Endothelial cell of umbilical vein (primary cell): ENCODE data around the gene UROC1. TPM values are rescaled to one million over a fixed set of nuclear protein-coding genes. Genes with fewer than 3 reads are reported as not detected.

Experiments used
- BruUV-seq: library from RNA; stranded (reverse); fragments of 400-500 nt; replicated peaks from 2 replicates; lab custom pipeline; 2021; lab: Mats Ljungman, UMichigan
- CTCF ChIA-PET: fragments of 300-600, 350-600 bp; sonication (Branson Sonifier 250); formaldehyde crosslinking; loops from one replicate; lab custom pipeline; 2021; ENCODE audit warnings: antibody characterized with exemption, inconsistent platforms; lab: Charles Lee
- POLR2A ChIA-PET: fragments of 300-600, 350-600 bp; sonication (Branson Sonifier 250); formaldehyde crosslinking; loops from one replicate; lab custom pipeline; 2021; ENCODE audit warnings: antibody characterized with exemption, inconsistent platforms; lab: Charles Lee
- DNase-seq: peaks from one replicate; pipeline ENCODE4 v3.0.0-alpha.2; 2011; ENCODE audit warnings: low read depth, low spot score
- FAIRE-seq: peaks from 2 replicates; lab custom pipeline; 2011; peaks lifted over from hg19 to GRCh38; lab: Jason Lieb, UNC
- H2AFZ ChIP-seq: 2 replicates; pipeline ENCODE4 v1.6.0; 2012; ENCODE audit warnings: low read depth, low read length, control low read depth, inconsistent platforms
- H3K27ac ChIP-seq: 2 replicates; pipeline ENCODE4 v1.5.1; 2011; ENCODE audit warnings: low read depth, mild to moderate bottlenecking, control low read depth, low read length, moderate library complexity; ENCODE audit not compliant: insufficient read depth
- H3K27me3 ChIP-seq, 2 experiments: 2 replicates each; pipeline versions ENCODE4 v1.6.0 to v1.6.1; 2011; ENCODE audit warnings: low read length in 2 of 2, mixed read lengths in 1 of 2; ENCODE audit not compliant: control insufficient read depth in 2 of 2, insufficient read depth in 2 of 2
- H3K36me3 ChIP-seq, 2 experiments: 2 replicates in 1 of 2; 3 replicates in 1 of 2; pipeline ENCODE4 v1.5.1; 2011; ENCODE audit warnings: low read length in 2 of 2, mild to moderate bottlenecking in 1 of 2, moderate library complexity in 1 of 2; ENCODE audit not compliant: control insufficient read depth in 2 of 2, insufficient read depth in 2 of 2; ENCODE audit errors: extremely low read depth in 1 of 2
- H3K4me1 ChIP-seq: 3 replicates; pipeline ENCODE4 v1.5.1; 2011; ENCODE audit warnings: mild to moderate bottlenecking, low read length; ENCODE audit not compliant: control insufficient read depth, insufficient read depth; ENCODE audit errors: extremely low read depth
- H3K4me2 ChIP-seq: 2 replicates; pipeline ENCODE4 v1.6.1; 2011; ENCODE audit warnings: low read length, control low read depth, mixed read lengths; ENCODE audit not compliant: insufficient read depth
- H3K4me3 ChIP-seq, 3 experiments: fragments of 200-600 bp in 1 of 3; sonication (generic), shearing (Covaris generic) in 1 of 3; replicated peaks in 1 of 3; 2 replicates each; pipeline ENCODE4 v1.5.1; 2011 to 2016; ENCODE audit warnings: control low read depth in 3 of 3, low read length in 3 of 3, mild to moderate bottlenecking in 2 of 3, inconsistent platforms in 1 of 3, low read depth in 1 of 3, moderate library complexity in 1 of 3; ENCODE audit not compliant: insufficient read depth in 1 of 3
- H3K79me2 ChIP-seq: 2 replicates; pipeline ENCODE4 v1.6.0; 2012; ENCODE audit warnings: low read length, inconsistent platforms; ENCODE audit not compliant: control insufficient read depth, insufficient read depth
- H3K9ac ChIP-seq: replicated peaks from 2 replicates; pipeline ENCODE3; 2011; ENCODE audit warnings: low read length, control low read depth; ENCODE audit not compliant: insufficient read depth; ENCODE audit errors: extremely low read depth
- H3K9me1 ChIP-seq: replicated peaks from 3 replicates; pipeline ENCODE4 v1.6.0; 2011; ENCODE audit warnings: mild to moderate bottlenecking, low read length; ENCODE audit not compliant: control insufficient read depth, insufficient read depth; ENCODE audit errors: extremely low read depth
- H3K9me3 ChIP-seq: replicated peaks from 2 replicates; pipeline ENCODE4 v1.5.1; 2012; ENCODE audit warnings: low read length, inconsistent platforms; ENCODE audit not compliant: control insufficient read depth, insufficient read depth
- H4K20me1 ChIP-seq: replicated peaks from 2 replicates; pipeline ENCODE3; 2011; ENCODE audit warnings: mild to moderate bottlenecking, low read length; ENCODE audit not compliant: control insufficient read depth, insufficient read depth; ENCODE audit errors: extremely low read depth
- EZH2 ChIP-seq: IDR thresholded peaks from 2 replicates; pipeline ENCODE4 v1.6.1; 2012; ENCODE audit warnings: borderline replicate concordance, low read depth, mild to moderate bottlenecking, moderate library complexity, low read length, inconsistent platforms; ENCODE audit not compliant: severe bottlenecking
- FOS ChIP-seq: IDR thresholded peaks from 2 replicates; pipeline ENCODE4 v1.6.1; 2011; ENCODE audit warnings: mild to moderate bottlenecking, low read length, moderate library complexity, borderline replicate concordance; ENCODE audit not compliant: insufficient read depth
- GATA2 ChIP-seq: IDR thresholded peaks from 2 replicates; pipeline ENCODE4 v1.7.0; 2011; ENCODE audit warnings: low read depth, mild to moderate bottlenecking, moderate library complexity, mixed read lengths, low read length; ENCODE audit not compliant: insufficient read length, insufficient read depth
- JUN ChIP-seq: IDR thresholded peaks from 2 replicates; pipeline ENCODE4 v1.6.1; 2011; ENCODE audit warnings: borderline replicate concordance, low read depth; ENCODE audit not compliant: insufficient read length, insufficient read depth
- MYC ChIP-seq: IDR thresholded peaks from one replicate; pipeline ENCODE4 v1.6.1; 2011; ENCODE audit warnings: mild to moderate bottlenecking, low read depth, low read length
- POLR2A ChIP-seq: IDR thresholded peaks from 2 replicates; pipeline ENCODE4 v1.6.1; 2012; ENCODE audit warnings: low read depth, mild to moderate bottlenecking, control low read depth, low read length
- POLR2AphosphoS5 ChIP-seq: IDR thresholded peaks from 2 replicates; pipeline ENCODE4 v1.6.1; 2012; ENCODE audit warnings: low read depth, mild to moderate bottlenecking, control low read depth, low read length, moderate library complexity; ENCODE audit not compliant: insufficient read depth
- dilution Hi-C: fragments of 300-500 bp; cut with MboI; formaldehyde crosslinking; loops from one replicate; pipeline ENCODE4 v1.15.0; 2019; ENCODE audit warnings: low sequenced_read_pairs; ENCODE audit not compliant: extremely low pct_ligation_motif_present
- intact Hi-C: fragments of 100-400 bp; cut with micrococcal nuclease; formaldehyde crosslinking; loops from one replicate; pipeline ENCODE4 v1.10.0; 2022
- polyA plus RNA-seq, 4 experiments: library from polyadenylated mRNA; depleted of rRNA in 3 of 4; stranded (reverse) in 3 of 4; unstranded in 1 of 4; fragments of >200 nt; gene quantifications; 2 replicates each; pipeline versions ENCODE4 v1.2.1 to v1.2.3, GENCODE V29; 2011 to 2012; ENCODE audit warnings: missing spikeins in 1 of 4
- total RNA-seq: library from RNA; stranded (reverse); gene quantifications from 2 replicates; pipeline ENCODE4 v1.2.3, GENCODE V29; 2021
- TF ChIP-seq, protein P1 (sequence below), 2 donors: IDR thresholded peaks; 1 replicate in 1 of 2; 2 replicates in 1 of 2; pipeline ENCODE4 v1.5.1; 2011; ENCODE audit warnings: low read length in 2 of 2, mild to moderate bottlenecking in 2 of 2, moderate library complexity in 2 of 2, control low read depth in 1 of 2, inconsistent platforms in 1 of 2, low read depth in 1 of 2; ENCODE audit not compliant: insufficient read depth in 1 of 2; ENCODE audit errors: extremely low read depth in 1 of 2
- TF ChIP-seq, protein P2 (sequence below): IDR thresholded peaks from 2 replicates; pipeline ENCODE4 v1.6.1; 2011; ENCODE audit not compliant: insufficient read depth, insufficient read length

Gene UROC1
- total and polyA plus RNA-seq, 2 donors (not counting 3 experiments of a cell fraction or from before 2014, with no cell fraction given) = not detected

DNA sequence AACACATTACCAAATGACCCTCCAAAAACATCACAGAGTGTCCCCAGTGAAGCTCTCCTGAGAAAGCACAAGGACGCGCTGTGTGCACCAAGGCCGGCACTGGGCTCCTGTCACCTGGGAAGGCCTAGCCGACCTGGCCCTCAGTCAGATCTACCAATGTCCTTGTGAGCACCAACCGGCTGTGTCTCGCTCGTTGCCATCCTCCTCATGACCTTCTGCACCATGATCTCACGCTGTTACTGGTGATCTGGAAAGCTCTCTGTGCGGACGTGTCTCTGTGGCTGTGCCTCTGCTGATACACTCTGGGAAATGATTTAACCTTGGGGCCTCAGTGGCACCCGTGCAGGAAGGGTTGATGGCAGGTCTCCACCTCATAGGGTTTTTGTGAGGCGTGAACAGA, 66.1 kb downstream of the UROC1 start:
- Histone ChIP-seq H3K4me2 (no peak overlapping the region), H3K36me3 (peaks cover 2 to 21% of the 10 kb centered on the region in 2 experiments), H3K27me3 (no peaks in the 10 kb centered on the region), H3K4me1 (no peaks in the 10 kb centered on the region), H2AFZ (no peak overlapping the region), H3K27ac (no peak overlapping the region), H3K9ac (no peak overlapping the region), H3K4me3 (no peak overlapping the region), H3K9me1 (no peaks in the 10 kb centered on the region), H3K9me3 (no peaks in the 10 kb centered on the region), H4K20me1 (no peaks in the 10 kb centered on the region), H3K79me2 (no peaks in the 10 kb centered on the region)
- POLR2A ChIA-PET = no interaction called here
- TF ChIP-seq JUN (no peak), FOS (no peak)
- TF ChIP-seq, protein P1, sequence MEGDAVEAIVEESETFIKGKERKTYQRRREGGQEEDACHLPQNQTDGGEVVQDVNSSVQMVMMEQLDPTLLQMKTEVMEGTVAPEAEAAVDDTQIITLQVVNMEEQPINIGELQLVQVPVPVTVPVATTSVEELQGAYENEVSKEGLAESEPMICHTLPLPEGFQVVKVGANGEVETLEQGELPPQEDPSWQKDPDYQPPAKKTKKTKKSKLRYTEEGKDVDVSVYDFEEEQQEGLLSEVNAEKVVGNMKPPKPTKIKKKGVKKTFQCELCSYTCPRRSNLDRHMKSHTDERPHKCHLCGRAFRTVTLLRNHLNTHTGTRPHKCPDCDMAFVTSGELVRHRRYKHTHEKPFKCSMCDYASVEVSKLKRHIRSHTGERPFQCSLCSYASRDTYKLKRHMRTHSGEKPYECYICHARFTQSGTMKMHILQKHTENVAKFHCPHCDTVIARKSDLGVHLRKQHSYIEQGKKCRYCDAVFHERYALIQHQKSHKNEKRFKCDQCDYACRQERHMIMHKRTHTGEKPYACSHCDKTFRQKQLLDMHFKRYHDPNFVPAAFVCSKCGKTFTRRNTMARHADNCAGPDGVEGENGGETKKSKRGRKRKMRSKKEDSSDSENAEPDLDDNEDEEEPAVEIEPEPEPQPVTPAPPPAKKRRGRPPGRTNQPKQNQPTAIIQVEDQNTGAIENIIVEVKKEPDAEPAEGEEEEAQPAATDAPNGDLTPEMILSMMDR (IDR thresholded peaks at IDR 0.05; ENCODE audit: extremely low read depth in 1 of 2, insufficient read depth in 1 of 2, low read depth in 1 of 2, low read length in 2 of 2) = no peak
- BruUV-seq = no TSS peak
- intact Hi-C loops = no loop called here
- dilution Hi-C loops = no loop called here
- FAIRE-seq (no peak), DNase-seq (no peak)
- CTCF ChIA-PET = no interaction called here

DNA sequence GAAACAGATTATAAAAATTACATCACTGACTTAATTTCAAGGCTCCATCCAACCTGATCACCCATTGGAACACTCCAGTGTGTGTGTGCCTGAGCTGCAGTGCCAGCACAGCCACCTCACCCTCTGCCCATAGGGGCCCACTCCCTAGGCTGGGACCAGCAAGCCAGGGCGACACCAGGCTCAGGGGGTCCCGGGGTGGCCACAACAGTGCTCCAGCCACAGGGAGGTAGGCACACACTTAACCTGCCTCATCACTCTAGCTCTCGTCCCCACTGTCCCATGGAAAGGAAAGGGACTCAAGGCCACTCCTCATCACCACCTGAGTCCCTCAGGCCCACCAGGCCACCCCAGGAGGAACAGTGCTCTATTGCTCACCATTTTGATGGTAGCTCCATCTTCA, 66.8 kb downstream of the UROC1 start:
- no peak overlapping the region for H3K27ac ChIP-seq
- H3K27me3 ChIP-seq = no peaks in the 10 kb centered on the region
- DNase-seq (no peak), FAIRE-seq (no peak)
- no peak overlapping the region for H3K9ac ChIP-seq
- H3K4me1 ChIP-seq = no peaks in the 10 kb centered on the region
- no peak overlapping the region for H3K4me3 ChIP-seq
- dilution Hi-C loops = no loop called here
- no peak overlapping the region for H3K4me2 ChIP-seq
- peaks cover 2 to 19% of the 10 kb centered on the region in 2 experiments for H3K36me3 ChIP-seq
- no peaks in the 10 kb centered on the region for H4K20me1 ChIP-seq
- H3K79me2 ChIP-seq = no peaks in the 10 kb centered on the region
- TF ChIP-seq JUN (no peak), MYC (no peak), GATA2 (no peak), POLR2A (no peak), EZH2 (no peak), POLR2AphosphoS5 (no peak), FOS (no peak)
- TF ChIP-seq, protein P2, sequence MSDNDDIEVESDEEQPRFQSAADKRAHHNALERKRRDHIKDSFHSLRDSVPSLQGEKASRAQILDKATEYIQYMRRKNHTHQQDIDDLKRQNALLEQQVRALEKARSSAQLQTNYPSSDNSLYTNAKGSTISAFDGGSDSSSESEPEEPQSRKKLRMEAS = no peak
- TF ChIP-seq, protein P1 (IDR thresholded peaks at IDR 0.05; ENCODE audit: extremely low read depth in 1 of 2, insufficient read depth in 1 of 2, low read depth in 1 of 2, low read length in 2 of 2) = no peak
- H3K9me3 ChIP-seq = no peaks in the 10 kb centered on the region
- ChIA-PET CTCF (no interaction called here), POLR2A (no interaction called here)
- H3K9me1 ChIP-seq = no peaks in the 10 kb centered on the region
- intact Hi-C loops = no loop called here
- no TSS peak for BruUV-seq
- H2AFZ ChIP-seq = no peak overlapping the region
